OCI-LY7 (cell line): Measurements from ENCODE around the gene LSM4.

Experiments used
- EZH2phosphoT487 ChIP-seq: fragments of 200-600 bp; sonication (generic); IDR thresholded peaks from 2 replicates; pipeline ENCODE4 v1.6.1; 2018; ENCODE audit warnings: low read depth, borderline replicate concordance, mild to moderate bottlenecking, mixed run types, antibody characterized with exemption, low read length, moderate library complexity, mixed read lengths
- TF ChIP-seq, protein P1 (sequence below): fragments of 200-600 bp; sonication (generic); conservative IDR thresholded peaks from 2 replicates; pipeline ENCODE4 v1.5.1; 2014; ENCODE audit warnings: mild to moderate bottlenecking, antibody characterized with exemption, low read length, moderate library complexity, mixed read lengths

DNA sequence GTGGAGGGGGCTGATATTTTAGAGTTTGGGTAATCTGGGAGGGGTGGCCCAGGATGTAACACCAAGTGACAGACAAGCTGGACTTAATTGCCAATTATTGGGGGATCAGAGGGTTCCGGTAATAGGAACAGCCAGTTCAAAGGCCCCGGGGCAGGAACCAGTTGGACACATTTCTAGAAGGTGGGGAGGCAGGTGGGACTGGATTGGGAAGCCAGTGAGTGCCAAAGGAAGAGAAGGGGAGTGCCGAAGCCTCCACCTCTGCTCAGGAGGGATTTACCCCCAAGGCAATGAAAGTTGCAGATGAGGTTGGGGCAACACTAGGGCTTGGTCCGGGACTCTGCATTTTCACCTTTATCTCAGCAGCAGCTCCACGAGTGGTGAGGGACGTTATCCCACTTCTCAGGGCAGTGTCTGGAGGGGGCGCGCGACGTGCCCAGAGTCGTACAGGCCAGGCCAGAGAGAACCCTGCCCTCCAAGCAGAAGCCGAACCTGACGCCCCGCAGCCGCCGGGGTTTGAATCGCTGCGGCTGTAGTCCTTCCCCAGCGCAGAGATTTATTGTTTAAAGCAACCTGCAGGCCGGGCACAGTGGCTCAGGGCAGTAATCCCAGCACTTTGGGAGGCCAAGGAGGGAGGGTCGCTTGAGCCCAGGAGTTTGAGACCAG, 35.8 kb downstream of the LSM4 start:
- TF ChIP-seq, protein P1, sequence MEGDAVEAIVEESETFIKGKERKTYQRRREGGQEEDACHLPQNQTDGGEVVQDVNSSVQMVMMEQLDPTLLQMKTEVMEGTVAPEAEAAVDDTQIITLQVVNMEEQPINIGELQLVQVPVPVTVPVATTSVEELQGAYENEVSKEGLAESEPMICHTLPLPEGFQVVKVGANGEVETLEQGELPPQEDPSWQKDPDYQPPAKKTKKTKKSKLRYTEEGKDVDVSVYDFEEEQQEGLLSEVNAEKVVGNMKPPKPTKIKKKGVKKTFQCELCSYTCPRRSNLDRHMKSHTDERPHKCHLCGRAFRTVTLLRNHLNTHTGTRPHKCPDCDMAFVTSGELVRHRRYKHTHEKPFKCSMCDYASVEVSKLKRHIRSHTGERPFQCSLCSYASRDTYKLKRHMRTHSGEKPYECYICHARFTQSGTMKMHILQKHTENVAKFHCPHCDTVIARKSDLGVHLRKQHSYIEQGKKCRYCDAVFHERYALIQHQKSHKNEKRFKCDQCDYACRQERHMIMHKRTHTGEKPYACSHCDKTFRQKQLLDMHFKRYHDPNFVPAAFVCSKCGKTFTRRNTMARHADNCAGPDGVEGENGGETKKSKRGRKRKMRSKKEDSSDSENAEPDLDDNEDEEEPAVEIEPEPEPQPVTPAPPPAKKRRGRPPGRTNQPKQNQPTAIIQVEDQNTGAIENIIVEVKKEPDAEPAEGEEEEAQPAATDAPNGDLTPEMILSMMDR, result no peak
- no peak for TF ChIP-seq EZH2phosphoT487
